ENCODE results near the gene EFHC1.
"Not testable (repeated sequence)": the region's sequence is repeated elsewhere in the genome, so short reads cannot be mapped to it uniquely, and the experiment has no call there.

The EFHC1 gene

GRCh38 chr6:52419809-52420667 lies at the start of gene EFHC1:
TSS of gene EFHC1 (plus strand) at chr6:52420342. CDS start at chr6:52420411, 69 bp downstream.
- DNase-seq: peak; percentile 92 to 98

DNA sequence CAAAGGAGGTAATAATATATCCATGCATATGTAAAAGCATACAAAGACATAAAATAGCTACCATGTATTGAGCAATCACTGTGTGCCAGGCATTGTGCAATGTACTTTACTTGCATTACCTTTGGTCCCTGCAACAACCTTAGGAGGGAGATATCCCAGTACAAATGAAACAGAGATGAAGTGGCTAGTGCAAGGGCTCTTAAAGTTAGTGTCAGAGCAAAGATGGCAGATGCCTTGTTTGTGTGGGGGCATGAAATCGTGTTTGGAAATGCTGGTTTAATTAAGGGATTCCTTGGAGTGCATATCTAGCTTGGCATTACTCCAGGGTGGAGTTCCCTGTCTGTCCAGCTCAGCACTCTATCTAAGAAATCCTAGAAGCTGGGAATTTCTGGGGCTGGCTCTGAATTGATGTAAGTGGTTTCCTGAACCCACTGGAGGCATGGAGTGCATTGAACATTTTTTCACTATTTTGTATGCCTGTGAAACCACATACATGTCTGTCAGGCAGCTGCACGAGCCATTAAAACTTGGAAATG lies 48.4 kb upstream of the EFHC1 start:
- DNase-seq: no peak

GRCh38 chr6:52373151-52373690 lies 46.9 kb upstream of the EFHC1 start:
- no peak for DNase-seq

DNA sequence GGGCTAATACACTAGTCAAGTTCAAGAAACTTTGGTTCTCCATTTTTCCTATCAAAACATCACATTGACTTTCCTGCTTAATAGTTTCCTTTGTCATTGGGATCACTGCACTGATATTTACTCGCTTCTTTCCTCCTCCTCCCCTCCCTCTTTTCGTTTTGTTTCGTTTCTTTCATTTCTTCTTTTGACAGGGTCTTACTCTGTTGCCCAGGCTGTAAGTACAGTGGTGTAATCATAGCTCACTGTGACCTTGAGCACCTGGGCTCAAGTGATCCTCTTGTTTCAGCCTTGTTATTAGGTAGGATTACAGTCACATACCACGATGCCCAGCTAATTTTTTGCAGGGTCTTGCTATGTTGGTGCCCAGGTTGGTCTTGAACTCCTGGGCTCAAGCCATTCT lies 45.9 kb upstream of the EFHC1 start:
- DNase-seq: no peak

DNA sequence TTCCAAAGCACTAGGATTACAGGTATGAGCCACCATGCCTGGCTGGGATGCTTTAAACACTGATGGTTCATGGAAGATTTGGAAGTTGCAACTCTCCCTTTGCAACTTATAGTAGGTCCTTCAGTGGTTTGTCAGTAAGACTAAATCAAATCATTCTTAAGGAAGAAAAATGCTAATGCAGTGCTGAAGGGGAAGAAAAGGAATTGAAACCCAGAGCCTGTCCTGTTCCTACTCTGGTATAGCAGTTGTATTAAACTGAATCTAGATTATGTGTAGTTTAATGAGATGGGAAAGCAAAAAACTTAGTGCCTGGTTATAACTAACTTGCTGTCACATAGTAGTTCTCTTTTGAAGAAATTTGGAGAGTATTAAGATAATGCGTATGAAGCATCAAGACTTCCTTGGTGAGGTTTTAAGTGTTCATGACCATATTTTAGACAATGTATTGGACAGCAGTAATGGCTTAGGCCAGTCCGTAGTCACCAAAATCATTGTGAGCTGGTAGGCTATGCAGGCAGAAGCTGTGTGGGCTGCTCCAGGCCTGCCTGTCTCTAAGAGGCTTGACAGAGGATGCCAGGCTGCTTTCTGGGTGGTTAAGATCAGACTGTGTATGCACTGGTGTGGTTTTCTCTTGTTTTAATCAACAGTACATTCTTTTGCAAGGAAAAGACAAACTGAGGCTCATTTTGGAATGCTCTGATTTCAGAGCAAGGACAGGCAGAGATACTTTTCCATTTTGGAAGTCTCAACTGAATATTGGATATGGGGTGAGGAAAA lies 44.2 kb upstream of the EFHC1 start:
- no peak for DNase-seq

GRCh38 chr6:52376763-52377162 lies 43.4 kb upstream of the EFHC1 start:
- DNase-seq: no peak

- DNase-seq: no peak
Measured at GRCh38 chr6:52377538-52378221, 42.5 kb upstream of the EFHC1 start.

DNA sequence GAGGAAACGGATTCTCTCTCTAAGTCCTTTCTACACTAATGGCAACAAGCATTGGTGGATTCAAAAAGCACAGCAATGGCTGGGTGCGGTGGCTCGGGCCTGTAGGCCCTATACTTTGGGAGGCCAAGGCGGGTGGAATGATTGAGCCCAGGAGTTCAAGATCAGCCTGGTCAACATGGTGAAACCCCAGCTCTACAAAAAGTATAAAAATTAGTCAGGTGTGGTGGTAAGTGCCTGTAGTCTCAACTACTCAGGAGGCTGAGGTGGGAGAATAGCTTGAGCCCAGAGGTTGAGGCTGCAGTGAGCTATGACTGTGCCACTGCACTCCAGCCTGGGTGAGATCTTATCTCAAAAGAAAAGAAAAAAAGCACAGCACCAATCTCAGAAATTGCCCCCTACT lies 38.9 kb upstream of the EFHC1 start:
- DNase-seq: no peak

DNA sequence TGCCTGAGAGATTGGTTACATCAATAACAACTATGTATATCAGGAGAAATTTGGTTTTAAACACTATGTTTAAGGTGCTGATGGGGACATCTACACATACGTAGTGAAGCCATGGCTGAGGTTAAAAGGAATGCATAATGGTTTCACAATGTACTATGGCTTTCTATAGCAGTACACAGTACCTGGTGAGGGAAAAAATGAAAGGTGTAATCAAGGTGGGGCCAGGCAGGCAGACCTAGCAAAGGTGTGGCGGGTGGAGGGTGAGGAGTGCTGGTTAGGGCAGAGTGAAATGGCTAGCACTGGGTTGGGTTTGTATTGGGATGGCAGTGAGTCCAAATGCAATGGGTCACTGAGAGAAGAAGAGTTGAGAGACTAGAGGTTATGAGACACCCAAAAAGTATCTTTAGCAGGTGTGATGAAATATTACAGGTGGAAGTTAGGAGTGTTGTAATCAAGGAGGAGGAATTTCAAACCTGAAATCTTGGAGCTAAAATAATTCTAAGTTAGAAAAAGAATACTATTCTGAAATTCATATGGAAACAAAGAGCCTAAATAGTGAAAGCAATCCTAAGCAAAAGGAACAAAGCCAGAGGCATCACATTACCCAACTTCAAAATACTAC lies 35.9 kb upstream of the EFHC1 start:
- no peak for DNase-seq

GRCh38 chr6:52385074-52385473 lies 35.1 kb upstream of the EFHC1 start:
- no peak for DNase-seq

GRCh38 chr6:52388119-52388518 lies 32.0 kb upstream of the EFHC1 start:
- not testable (repeated sequence) for DNase-seq

DNA sequence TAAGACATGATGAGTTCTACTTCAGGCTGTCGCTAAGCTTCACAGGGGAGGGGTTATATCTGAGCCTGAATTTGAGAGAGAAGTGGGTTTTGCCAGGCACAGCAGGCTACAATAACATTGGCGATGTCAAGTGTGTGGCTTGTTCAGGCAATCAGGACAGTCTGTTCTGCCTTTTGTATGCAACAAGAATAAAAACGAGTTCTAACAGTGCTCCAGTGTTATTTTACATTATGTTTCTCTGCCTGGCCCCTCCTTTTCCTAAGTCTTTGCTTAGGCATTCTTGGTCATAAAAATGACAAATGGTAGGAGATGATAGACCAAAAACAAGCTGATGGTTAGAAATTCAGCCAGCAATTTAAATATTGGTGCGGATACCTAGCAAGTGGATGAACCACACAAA lies 31.4 kb upstream of the EFHC1 start:
- no peak for DNase-seq

DNA sequence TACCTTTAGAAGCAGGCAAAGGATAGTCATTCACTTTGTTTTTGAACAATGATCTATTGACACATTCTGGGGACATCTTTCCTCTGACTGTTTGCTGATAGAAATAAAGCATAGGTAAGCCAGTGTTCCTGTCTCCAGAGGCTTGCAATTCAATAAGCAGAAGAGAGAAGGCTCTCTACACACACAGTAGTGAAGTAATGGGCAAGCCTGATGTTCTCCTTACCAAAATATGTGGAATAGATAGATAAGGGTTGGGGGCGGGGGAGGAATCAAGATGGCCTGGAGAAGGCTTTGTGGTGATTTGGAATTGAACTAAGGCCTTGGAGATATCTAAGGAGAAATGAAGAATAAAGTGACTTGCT lies 30.9 kb upstream of the EFHC1 start:
- no peak for DNase-seq

DNA sequence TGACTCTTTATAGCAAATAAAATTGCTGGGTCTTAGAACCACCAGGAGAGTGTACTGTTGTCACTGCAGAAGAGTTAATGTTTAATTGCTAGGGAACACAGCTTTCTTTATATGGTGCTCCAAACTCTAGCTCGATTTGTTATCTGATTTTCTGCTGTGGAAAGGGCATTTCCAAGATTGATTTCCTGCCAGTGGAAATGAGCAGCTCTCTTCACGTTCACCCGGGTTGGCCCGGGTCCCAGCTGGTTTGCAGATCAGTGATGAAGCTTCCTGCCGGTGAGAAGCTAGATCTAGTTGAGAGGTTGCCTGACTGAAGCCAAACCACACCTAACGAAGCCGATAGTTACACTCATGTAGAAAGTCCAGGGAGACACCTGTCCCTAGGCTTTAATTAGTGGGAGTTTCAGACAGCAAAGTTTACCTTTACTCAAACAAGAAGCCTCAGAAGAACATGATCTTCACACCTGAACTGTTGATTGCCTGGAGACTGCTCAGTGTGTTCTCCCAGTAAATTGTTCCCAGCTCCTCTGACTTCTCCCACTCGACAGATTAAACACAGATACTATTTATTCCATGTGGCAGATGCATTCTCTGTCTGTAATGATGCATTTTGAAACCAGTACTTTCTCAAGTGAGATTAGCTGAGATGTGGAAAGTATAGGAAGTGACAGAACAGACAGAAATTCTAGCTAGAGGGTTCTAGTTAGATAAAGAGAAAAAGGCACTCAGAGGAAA lies 30.3 kb upstream of the EFHC1 start:
- DNase-seq: peak in 1 of 2 experiments; percentile 75

- DNase-seq: peak; percentile 28 to 75
Measured at GRCh38 chr6:52390361-52390727, 29.8 kb upstream of the EFHC1 start.

DNA sequence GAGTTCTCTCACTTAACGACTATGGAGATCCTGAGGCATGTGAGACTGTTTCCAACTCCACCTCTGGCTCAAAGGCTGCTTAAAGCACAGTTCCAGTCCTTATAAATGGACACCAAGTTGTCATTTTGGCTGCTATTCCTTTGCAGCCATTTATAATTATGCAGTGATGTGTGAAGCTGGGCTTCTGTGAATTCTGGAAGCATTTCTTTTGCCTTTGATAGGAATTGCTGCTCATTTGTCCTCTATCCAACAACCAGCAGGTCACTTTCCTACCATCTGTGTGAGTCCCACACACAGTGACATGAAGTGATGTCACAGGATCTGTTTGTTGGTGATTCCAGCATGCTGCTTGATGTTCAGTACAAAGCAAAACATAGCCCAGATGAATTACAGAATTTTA lies 28.5 kb upstream of the EFHC1 start:
- DNase-seq: no peak

- no peak for DNase-seq
Measured at GRCh38 chr6:52392944-52393343, 27.2 kb upstream of the EFHC1 start.

DNA sequence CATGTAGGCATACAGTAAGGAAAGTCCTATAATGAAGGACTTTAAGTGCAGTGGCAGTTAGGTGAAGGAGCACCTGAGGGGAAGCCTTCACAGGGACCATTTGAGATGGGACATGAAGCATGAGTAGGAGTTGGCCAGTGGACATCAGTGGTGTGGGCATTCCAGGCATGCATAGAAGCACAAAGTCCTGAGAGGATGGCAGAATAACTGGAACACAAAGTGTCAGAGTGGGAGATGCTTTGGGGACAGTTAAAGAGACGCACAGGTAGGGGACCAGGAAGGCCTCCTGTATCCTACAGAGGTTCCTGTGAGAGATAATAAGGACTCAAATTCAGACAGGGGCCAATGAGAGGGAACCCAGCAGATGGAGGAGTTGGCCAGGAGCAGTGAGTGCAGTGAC lies 26.4 kb upstream of the EFHC1 start:
- no peak for DNase-seq

- DNase-seq: no peak
Measured at GRCh38 chr6:52394251-52394666, 25.9 kb upstream of the EFHC1 start.

DNA sequence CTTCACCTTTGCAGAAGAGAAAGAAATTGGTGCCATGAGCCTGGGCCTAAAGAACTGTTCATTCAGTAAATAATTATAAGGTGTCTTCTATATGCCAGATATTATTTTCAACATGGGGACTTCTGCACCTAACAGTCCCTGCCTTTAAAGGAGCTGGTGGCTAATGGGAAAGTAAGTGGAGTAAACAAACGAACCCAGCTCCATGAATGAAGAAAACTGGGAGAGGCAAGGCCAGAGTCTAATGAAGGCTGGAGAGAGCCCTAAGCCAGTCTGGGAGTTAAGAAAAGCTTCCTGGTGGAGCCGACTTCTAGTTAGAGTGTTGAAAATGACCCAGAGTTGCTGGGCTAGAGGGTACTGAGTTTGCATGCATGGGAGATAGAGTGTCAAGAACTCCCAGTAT lies 24.2 kb upstream of the EFHC1 start:
- no peak for DNase-seq

- DNase-seq: peak; percentile 9 to 63
Measured at GRCh38 chr6:52399511-52400312, 20.4 kb upstream of the EFHC1 start.

Data from SW 1271 (cell line).